GM18907 (cell line): ENCODE results near the gene NFKB2.

Source experiments
- ATAC-seq: cut with Tn5 transposase; IDR thresholded peaks from one replicate; pipeline ENCODE4 v1.9.1; 2021; ENCODE audit warnings: mild to moderate bottlenecking, moderate library complexity; ENCODE audit not compliant: unreplicated experiment

The NFKB2 gene

DNA sequence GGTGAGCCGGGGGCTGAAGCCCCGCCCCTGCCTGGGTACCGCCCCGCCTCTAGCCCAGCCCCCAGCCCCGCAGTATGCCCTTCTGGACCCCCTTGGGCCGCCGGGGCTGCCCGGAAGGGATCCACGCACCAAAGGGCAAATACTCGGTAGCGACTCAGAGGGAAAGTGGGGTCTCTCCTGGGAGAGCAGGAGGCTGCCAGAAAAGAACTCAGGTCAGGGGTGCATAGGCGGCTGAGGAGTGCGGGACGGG, 25.9 kb downstream of the NFKB2 start:
- ATAC-seq, result no peak

GRCh38 chr10:102421757-102422512, 26.4 kb downstream of the NFKB2 start:
- peak; percentile 2 for ATAC-seq

DNA sequence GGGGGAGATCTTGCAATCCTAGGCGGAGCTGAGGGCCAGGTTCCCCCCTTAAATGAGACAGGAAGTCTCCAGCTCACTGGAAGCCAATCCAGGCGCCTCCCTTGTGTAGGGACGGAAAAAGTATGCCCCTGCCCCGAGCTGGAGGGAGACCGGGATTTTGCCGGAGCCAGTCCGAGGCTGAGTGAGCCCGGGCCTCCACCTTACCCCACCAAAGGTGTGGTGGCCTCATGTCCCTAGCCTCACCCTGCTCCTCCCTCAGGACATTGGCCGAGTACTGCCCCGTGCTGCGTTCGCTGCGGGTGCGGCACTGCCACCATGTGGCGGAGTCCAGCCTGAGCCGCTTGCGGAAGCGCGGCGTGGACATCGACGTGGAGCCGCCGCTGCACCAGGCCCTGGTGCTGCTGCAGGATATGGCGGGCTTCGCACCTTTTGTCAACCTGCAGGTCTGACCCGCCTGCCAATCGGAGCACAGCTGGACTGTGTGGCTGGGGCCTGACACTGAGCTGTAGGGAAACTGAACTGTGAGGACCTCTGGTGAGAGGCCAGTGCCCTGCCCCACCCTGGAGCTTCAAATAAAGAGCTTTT, 27.1 kb downstream of the NFKB2 start:
- no peak for ATAC-seq

DNA sequence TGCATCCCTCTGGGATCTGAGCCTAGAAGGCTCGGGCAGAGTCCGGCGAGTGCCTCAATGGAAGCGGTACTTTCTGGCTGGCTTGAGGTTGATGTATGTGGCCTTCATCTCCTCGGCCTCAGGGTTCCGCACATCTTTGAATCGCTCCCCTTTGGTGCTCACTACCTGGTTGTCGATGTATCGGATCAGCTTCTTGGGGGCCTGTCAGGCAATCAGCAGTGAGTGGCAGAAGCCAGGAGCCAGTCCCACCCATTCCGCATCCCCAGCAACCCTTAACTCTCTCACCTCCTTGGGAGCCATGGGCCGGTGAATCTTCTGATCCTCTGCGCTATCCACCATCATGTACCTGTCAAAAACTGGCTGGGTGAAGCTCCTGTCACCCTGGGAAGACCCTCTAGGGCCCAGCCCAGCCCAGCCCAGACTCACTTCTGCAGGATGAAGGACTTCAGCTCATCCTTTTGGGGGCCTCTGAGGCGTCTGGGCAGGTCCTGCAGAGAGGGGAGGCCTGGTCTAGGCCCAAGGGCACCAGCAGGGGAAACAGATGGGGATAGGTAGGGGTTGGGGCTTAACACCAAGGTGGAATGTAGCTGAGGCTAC, 28.0 kb downstream of the NFKB2 start:
- ATAC-seq, result no peak

DNA sequence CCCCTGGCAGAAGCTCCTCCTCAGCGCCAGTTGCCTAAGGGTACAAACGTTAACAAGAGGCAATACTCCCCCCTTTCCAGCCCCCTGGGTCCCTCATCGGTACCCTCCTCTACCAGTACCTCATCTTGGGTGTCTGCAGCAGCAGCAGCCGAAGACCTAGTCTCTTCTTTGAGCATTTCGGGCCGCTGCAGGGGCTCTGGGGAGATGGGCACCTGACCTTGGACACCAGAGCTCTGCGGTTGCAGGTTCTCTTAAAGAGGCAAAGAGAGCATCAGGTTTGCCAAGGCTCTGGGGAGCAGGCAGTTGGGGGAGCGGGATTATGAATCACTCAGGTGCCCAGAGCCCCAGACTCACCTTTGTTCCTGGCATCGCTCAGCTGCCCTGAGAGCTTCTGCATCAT, 28.6 kb downstream of the NFKB2 start:
- no peak for ATAC-seq

GRCh38 chr10:102424916-102425315, 29.4 kb downstream of the NFKB2 start:
- no peak for ATAC-seq

DNA sequence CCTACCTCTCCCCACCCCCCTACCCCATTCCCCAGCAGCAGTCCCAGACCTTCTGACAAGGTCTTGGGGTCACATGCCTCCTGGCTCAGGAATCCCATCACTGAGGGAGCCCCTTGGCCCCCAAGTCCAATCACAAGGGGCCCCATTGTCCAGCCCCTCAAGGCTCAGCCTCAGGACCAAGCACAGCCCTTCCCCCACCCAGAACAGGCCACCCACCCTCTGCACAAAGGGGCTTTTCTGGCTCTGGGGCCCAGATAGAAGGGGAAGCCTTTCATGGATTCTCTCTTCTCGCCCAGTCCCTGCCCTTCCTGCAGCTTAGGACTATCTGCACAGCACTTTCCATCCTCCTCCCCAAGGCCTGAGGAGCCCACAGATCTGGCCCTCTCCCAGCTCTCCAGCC, 29.9 kb downstream of the NFKB2 start:
- ATAC-seq, result no peak

DNA sequence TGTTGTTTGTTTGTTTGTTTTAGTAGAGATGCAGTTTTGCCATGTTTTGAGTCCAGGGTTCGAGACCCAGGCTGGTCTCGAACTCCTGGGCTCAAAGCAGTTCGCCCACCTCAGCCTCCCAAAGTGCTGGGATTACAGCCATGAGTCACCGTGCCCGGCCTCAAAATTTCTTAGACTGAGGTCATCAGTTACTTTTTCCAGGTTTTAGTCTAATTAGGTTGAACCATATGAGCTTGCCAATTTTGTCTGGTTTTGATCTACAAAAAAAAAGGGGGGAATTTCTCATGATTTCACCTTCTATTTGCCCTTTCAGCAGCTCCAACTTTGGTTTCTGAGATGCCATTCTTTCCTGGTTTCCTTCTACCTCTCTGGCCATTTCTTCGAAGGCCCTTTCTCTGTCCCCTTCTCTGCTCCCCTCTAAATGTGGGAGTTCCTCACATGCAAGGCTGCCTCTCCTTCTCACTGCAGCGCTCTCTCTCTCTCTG, 31.3 kb downstream of the NFKB2 start:
- no peak for ATAC-seq

GRCh38 chr10:102429468-102429867, 34.0 kb downstream of the NFKB2 start:
- no peak for ATAC-seq

DNA sequence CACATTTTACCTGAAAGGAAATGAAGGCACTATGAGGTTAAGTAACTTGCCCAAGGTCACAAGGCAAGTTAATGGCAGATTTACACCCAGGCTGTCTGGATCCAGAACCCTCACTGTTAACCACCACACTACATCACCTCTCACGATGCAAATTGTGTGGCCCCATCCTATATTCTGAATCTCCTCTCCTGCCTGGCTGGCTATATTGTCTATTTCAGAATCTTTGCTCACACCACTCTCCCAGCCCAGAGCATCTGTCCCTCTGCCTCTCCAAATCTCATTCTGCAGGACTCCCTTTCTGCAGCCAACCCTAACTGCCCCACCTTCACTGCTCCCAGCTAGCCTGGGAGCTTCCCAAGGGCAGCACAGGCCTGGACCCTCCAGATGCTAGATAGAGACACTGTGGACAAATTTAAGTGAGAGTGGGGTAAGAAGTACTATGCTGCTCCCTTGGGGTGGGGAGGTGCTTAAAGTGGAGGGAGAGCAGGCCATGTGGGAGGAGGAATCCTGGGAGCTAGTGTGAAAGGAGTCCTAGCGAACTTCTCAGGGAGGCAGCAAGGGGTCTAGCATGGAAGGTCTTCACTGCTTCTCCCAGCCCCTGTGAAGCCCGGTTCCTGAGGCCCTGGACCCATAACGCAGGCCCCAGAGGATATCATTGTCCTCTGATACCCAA, 36.1 kb downstream of the NFKB2 start:
- ATAC-seq, result peak; percentile 6

- peak; percentile 79 for ATAC-seq
Measured at GRCh38 chr10:102432162-102432950, 36.9 kb downstream of the NFKB2 start, which contains the start of gene CUEDC2. Gene CUEDC2, minus strand, starts transcription at chr10:102432574. Its CDS starts 7,386 bp downstream, at chr10:102425188.

DNA sequence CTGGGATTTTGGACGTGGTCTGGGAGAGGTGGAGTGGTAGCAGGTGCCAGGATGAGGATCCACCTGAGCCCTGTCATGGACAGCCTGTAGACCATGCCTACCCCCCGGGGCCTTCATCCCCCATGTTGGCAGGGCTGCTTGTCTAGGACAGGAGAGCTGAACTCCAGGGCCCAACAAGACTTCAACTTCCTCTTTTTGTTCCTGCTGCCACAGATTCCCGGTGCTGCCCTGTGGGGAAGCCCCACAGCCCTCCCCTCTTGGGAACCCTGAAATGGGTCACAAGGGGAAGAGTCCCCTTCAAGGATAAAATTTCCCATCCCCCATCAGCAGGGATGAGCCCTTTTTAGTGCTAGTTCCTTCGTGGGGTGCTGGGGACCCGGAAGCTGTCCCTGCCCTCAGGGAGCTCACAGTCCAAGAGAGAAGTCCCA, 38.1 kb downstream of the NFKB2 start:
- no peak for ATAC-seq

DNA sequence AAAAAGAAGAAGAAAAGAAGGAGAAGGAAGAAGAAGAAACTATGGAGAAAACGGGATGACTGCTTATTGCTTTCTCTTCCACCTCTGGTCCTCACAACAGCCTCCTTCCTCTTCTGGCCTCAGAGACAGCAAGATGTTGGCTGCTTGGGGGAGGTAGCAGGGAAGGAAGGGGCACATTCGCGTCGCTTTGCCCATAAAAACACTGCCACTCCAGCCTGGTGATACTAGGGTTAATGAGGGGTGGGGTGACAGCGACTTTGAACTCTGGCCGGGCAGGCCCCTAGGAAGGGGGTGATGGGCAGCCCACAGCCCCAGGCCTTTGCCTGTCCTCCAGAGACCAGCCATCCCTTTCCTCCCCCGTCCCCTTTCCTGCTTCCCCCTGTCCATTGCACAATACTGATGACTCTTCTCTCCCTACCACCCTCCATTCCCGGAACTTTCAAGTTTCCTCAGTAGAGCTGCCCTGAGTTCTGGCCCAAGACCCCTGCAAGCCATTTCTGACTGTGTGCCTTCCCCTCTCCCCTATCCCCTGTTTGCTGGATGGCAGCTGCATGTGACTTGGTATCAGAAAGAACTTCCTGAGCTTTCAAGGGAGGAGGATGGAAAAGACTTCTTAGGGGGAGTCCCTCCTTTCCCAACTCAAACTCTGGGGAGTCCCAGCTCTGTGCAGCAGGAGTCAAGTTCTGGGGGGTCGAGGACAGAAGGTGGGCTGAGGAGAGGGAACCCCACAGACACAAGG, 39.1 kb downstream of the NFKB2 start:
- ATAC-seq, result no peak

GRCh38 chr10:102435133-102435497, 39.6 kb downstream of the NFKB2 start:
- ATAC-seq, result no peak

GRCh38 chr10:102435529-102436233, 40.2 kb downstream of the NFKB2 start:
- no peak for ATAC-seq

- no peak for ATAC-seq
Measured at GRCh38 chr10:102436312-102436711, 40.8 kb downstream of the NFKB2 start.

- ATAC-seq, result no peak
Measured at GRCh38 chr10:102437515-102437914, 42.0 kb downstream of the NFKB2 start.

DNA sequence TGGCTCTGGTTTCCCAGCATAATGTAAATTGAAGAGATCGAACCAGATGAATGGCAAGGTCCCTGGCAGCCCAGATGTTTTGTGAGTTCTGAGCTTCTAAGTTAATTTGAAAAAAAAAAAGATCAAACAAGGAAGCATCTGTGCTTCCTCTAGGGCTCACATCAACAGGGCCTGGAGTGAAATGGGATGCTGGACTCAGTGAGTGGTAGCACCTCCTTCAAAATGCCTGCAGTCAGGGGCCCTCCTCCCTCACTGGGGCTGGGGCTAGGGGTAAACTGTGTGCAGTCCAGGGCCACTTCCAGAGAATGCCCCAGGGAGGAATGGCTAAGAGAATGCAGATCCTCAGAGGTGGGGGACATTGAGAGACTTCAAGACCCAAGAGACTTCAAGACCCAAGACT, 42.9 kb downstream of the NFKB2 start:
- no peak for ATAC-seq

DNA sequence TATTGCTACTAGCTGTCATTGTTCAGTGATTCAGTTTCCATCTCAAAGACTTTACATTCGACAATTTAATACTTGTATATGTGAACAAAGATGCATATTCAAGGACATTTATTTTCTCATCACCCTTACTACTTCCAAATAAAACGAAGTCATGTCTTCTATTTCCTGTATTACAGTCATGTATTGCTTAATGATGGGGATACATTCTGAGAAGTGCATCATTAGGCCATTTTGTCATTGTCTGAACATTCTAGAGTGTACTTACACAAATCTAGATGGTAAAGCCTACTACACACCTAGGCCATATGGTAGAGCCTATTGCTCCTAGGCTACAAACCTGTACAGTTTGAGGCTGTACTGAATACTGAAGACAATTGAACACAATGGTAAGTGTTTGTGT, 49.3 kb downstream of the NFKB2 start:
- no peak for ATAC-seq
